K562 (cell line): ENCODE data around the gene DBI. TPM values are rescaled to one million over a fixed set of nuclear protein-coding genes. Genes with fewer than 3 reads are reported as not detected.

Experiments
- ATAC-seq: fragments of 200-7000 bp; cut with Tn5 transposase; 3 replicates; pipeline ENCODE4 v1.9.1; 2020; ENCODE audit warnings: moderate library complexity
- BruUV-seq: library from RNA; stranded (reverse); fragments of 400-500 nt; replicated peaks from 2 replicates; lab custom pipeline; 2021; lab: Mats Ljungman, UMichigan
- CTCF ChIA-PET: fragments of 300-600 bp; formaldehyde crosslinking; extraction: SDS; loops from one replicate; lab custom pipeline; 2021; ENCODE audit warnings: low intra/inter-chr PET ratio; lab: Yijun Ruan, JAX
- POLR2A ChIA-PET: fragments of 300-600, 350-650 bp; sonication (Branson Sonifier 250); formaldehyde crosslinking; extraction: SDS; loops from one replicate; lab custom pipeline; 2021; ENCODE audit warnings: antibody characterized with exemption, inconsistent platforms; lab: Yijun Ruan, JAX
- DNase-seq, 4 experiments: peaks; one replicate each; pipeline versions ENCODE4 v3.0.0 to v3.0.0-alpha.2; 2011 to 2018; ENCODE audit warnings: low spot score in 3 of 4, mixed read lengths in 3 of 4; ENCODE audit errors: extremely low read depth in 1 of 4
- FAIRE-seq: peaks from 2 replicates; lab custom pipeline; 2011; peaks lifted over from hg19 to GRCh38; lab: Jason Lieb, UNC
- H2AFZ ChIP-seq: 2 replicates; pipeline ENCODE4 v1.6.0; 2011; ENCODE audit warnings: low read depth, low read length, control low read depth, inconsistent platforms
- H3K27ac ChIP-seq: fragments of 200-600 bp; 3 replicates; pipeline ENCODE4 v1.8.0; 2011; ENCODE audit warnings: low read depth, mild to moderate bottlenecking, control low read depth, inconsistent platforms, low read length, moderate library complexity, mixed read lengths; ENCODE audit errors: extremely low read depth
- H3K27me3 ChIP-seq, 2 experiments: fragments of 300-600 bp in 1 of 2; 2 replicates in 1 of 2; 3 replicates in 1 of 2; pipeline versions ENCODE4 v1.6.0 to v1.8.0; 2011; ENCODE audit warnings: inconsistent platforms in 2 of 2, low read length in 2 of 2, mild to moderate bottlenecking in 1 of 2, mixed read lengths in 1 of 2, moderate library complexity in 1 of 2; ENCODE audit not compliant: control insufficient read depth in 2 of 2, insufficient read depth in 2 of 2
- H3K36me3 ChIP-seq: fragments of 300-600 bp; 3 replicates; pipeline ENCODE4 v1.8.0; 2011; ENCODE audit warnings: mild to moderate bottlenecking, low read length, inconsistent platforms; ENCODE audit not compliant: control insufficient read depth, insufficient read depth
- H3K4me1 ChIP-seq, 2 experiments: fragments of 200-600 bp in 1 of 2; replicated peaks in 1 of 2; 2 replicates in 1 of 2; 3 replicates in 1 of 2; pipeline versions ENCODE4 v1.5.1 to v1.8.0; 2011; ENCODE audit warnings: inconsistent platforms in 2 of 2, low read length in 2 of 2, mild to moderate bottlenecking in 1 of 2, mixed read lengths in 1 of 2, moderate library complexity in 1 of 2; ENCODE audit not compliant: control insufficient read depth in 2 of 2, insufficient read depth in 2 of 2
- H3K4me2 ChIP-seq: 2 replicates; pipeline ENCODE4 v1.6.1; 2011; ENCODE audit warnings: low read length, control low read depth, inconsistent platforms, mixed read lengths; ENCODE audit not compliant: insufficient read depth
- H3K4me3 ChIP-seq: fragments of 200-600 bp; sonication (generic), shearing (Covaris generic); 2 replicates; pipeline ENCODE4 v1.5.1; 2016; ENCODE audit warnings: control low read depth, inconsistent platforms
- H3K79me2 ChIP-seq: fragments of 200-600 bp; 3 replicates; pipeline ENCODE4 v1.8.0; 2011; ENCODE audit warnings: low read length, inconsistent platforms; ENCODE audit not compliant: control insufficient read depth, insufficient read depth
- H3K9ac ChIP-seq, 2 experiments: 2 replicates each; pipeline versions ENCODE4 v1.6.0 to v1.6.1; 2011; ENCODE audit warnings: low read depth in 2 of 2, low read length in 2 of 2, control low read depth in 1 of 2, inconsistent platforms in 1 of 2, mild to moderate bottlenecking in 1 of 2, mixed read lengths in 1 of 2; ENCODE audit not compliant: insufficient read depth in 1 of 2
- H3K9me1 ChIP-seq: one replicate; pipeline ENCODE4 v1.6.0; 2011; ENCODE audit warnings: inconsistent platforms, mild to moderate bottlenecking, low read length, moderate library complexity; ENCODE audit not compliant: control insufficient read depth, insufficient read depth
- H3K9me3 ChIP-seq: replicated peaks from 2 replicates; pipeline ENCODE4 v1.5.1; 2011; ENCODE audit warnings: low read depth, low read length, inconsistent platforms; ENCODE audit not compliant: control insufficient read depth, insufficient read depth
- H4K20me1 ChIP-seq: replicated peaks from 2 replicates; pipeline ENCODE4 v1.6.1; 2011; ENCODE audit warnings: low read length, inconsistent platforms, mixed read lengths; ENCODE audit not compliant: control insufficient read depth, insufficient read depth
- GABPA ChIP-seq: fragments of 200-800 bp; sonication (Bioruptor generic); conservative IDR thresholded peaks from 2 replicates; pipeline ENCODE4 v1.6.1; 2016; ENCODE audit warnings: low read depth, missing genetic modification characterization, missing compliant biosample characterization
- HDAC2 ChIP-seq: fragments of 450-650 bp; IDR thresholded peaks from 2 replicates; pipeline ENCODE4 v1.6.1; 2016; ENCODE audit warnings: mild to moderate bottlenecking
- HNRNPK ChIP-seq: fragments of 200-400 bp; formaldehyde crosslinking; IDR thresholded peaks from one replicate; pipeline ENCODE4 v1.6.1; 2018; ENCODE audit warnings: mild to moderate bottlenecking, low read depth, low read length; ENCODE audit not compliant: poor library complexity, severe bottlenecking
- KDM5B ChIP-seq: fragments of 200-600 bp; sonication (generic); IDR thresholded peaks from 2 replicates; pipeline ENCODE4 v1.6.1; 2012; ENCODE audit warnings: low read depth, mild to moderate bottlenecking, moderate library complexity, low read length, control low read depth, inconsistent platforms; ENCODE audit not compliant: insufficient replicate concordance
- KLF16 ChIP-seq: IDR thresholded peaks from 2 replicates; pipeline ENCODE4 v1.6.1; 2016; ENCODE audit warnings: antibody characterized with exemption
- NFATC3 ChIP-seq: fragments of 450-650 bp; IDR thresholded peaks from 2 replicates; pipeline ENCODE4 v1.6.1; 2017; ENCODE audit warnings: mild to moderate bottlenecking
- PURB ChIP-seq: sonication (generic); formaldehyde crosslinking; IDR thresholded peaks from 2 replicates; pipeline ENCODE4 v1.9.0; 2021; ENCODE audit warnings: low read depth, mild to moderate bottlenecking, missing genetic modification reagents
- RB1 ChIP-seq: fragments of 450-650 bp; IDR thresholded peaks from 2 replicates; pipeline ENCODE4 v1.6.1; 2017; ENCODE audit warnings: low read depth, mild to moderate bottlenecking
- RBM17 ChIP-seq: fragments of 200-400 bp; formaldehyde crosslinking; IDR thresholded peaks from 2 replicates; pipeline ENCODE4 v1.6.1; 2017; ENCODE audit warnings: low read depth, mild to moderate bottlenecking, low read length, borderline replicate concordance
- SMAD1 ChIP-seq: fragments of 150-350 bp; IDR thresholded peaks from 2 replicates; pipeline ENCODE4 v1.6.1; 2014; ENCODE audit warnings: low read length, low read depth; ENCODE audit not compliant: partially characterized antibody
- SNIP1 ChIP-seq: fragments of 450-650 bp; IDR thresholded peaks from 2 replicates; pipeline ENCODE4 v1.7.1; 2017; ENCODE audit warnings: low read depth, mild to moderate bottlenecking
- TEAD2 ChIP-seq: fragments of 450-650 bp; IDR thresholded peaks from 2 replicates; pipeline ENCODE4 v1.6.1; 2016; ENCODE audit warnings: missing genetic modification characterization, control low read depth, missing compliant biosample characterization
- WGBS: fragments of 100-300 bp; shearing (Covaris generic); methylation state at CpG from one replicate; pipeline ENCODE4 v1.1.6; 2016; ENCODE audit warnings: low coverage, mixed read lengths; ENCODE audit not compliant: insufficient coverage; ENCODE audit errors: missing lambda C conversion rate; 5-methylcytosine and 5-hydroxymethylcytosine counted together
- in situ Hi-C: fragments of 300-500 bp; cut with MboI; formaldehyde crosslinking; loops from 4 replicates; pipeline ENCODE4 v1.15.0; 2018; ENCODE audit warnings: inconsistent platforms, mixed read lengths
- intact Hi-C: fragments of 100-400 bp; cut with micrococcal nuclease; formaldehyde crosslinking; loops from 2 replicates; pipeline ENCODE4 v1.14.2; 2022
- polyA plus RNA-seq, 8 experiments: library from polyadenylated mRNA; depleted of rRNA in 4 of 8; stranded (reverse) in 5 of 8; unstranded in 3 of 8; fragments of >200 nt; fragmentation: Nextera tagmentation in 2 of 8; fragmentation: Illumina TruSeq in 1 of 8; extraction: Ambion mirVana in 2 of 8; extraction: Trizol in 1 of 8; gene quantifications; 2 replicates each; pipeline versions ENCODE4 v1.2.1 to v1.2.3, GENCODE V29; 2011 to 2014; ENCODE audit warnings: inconsistent platforms in 1 of 8, missing spikeins in 1 of 8
- total RNA-seq, 7 experiments: library from RNA; depleted of rRNA in 6 of 7; stranded (reverse); fragments of >200 nt in 6 of 7; fragmentation: Illumina TruSeq in 2 of 7; extraction: Trizol in 2 of 7; gene quantifications; 2 replicates each; pipeline versions ENCODE4 v1.2.1 to v1.2.3, GENCODE V29; 2011 to 2021; ENCODE audit warnings: low replicate concordance in 1 of 7
- TF ChIP-seq, protein P1 (sequence below): sonication (generic); formaldehyde crosslinking; IDR thresholded peaks from 2 replicates; pipeline ENCODE4 v1.5.0; 2020; ENCODE audit warnings: missing genetic modification reagents
- TF ChIP-seq, protein P2 (sequence below), 2 experiments: fragments of 450-650 bp; IDR thresholded peaks; 2 replicates each; pipeline ENCODE4 v1.6.1; 2018; ENCODE audit warnings: mild to moderate bottlenecking in 2 of 2, low read depth in 1 of 2; ENCODE audit not compliant: partially characterized antibody in 2 of 2
- TF ChIP-seq, protein P3 (sequence below): fragments of 450-650 bp; formaldehyde crosslinking; IDR thresholded peaks from 2 replicates; pipeline ENCODE4 v1.4.0; 2020; ENCODE audit warnings: mild to moderate bottlenecking

DBI gene
- total and polyA plus RNA-seq, 9 of the 15 experiments (the other 6 are each of a cell fraction or from before 2014, with no cell fraction given), result 55.8 to 443 (median 194) TPM

DNA sequence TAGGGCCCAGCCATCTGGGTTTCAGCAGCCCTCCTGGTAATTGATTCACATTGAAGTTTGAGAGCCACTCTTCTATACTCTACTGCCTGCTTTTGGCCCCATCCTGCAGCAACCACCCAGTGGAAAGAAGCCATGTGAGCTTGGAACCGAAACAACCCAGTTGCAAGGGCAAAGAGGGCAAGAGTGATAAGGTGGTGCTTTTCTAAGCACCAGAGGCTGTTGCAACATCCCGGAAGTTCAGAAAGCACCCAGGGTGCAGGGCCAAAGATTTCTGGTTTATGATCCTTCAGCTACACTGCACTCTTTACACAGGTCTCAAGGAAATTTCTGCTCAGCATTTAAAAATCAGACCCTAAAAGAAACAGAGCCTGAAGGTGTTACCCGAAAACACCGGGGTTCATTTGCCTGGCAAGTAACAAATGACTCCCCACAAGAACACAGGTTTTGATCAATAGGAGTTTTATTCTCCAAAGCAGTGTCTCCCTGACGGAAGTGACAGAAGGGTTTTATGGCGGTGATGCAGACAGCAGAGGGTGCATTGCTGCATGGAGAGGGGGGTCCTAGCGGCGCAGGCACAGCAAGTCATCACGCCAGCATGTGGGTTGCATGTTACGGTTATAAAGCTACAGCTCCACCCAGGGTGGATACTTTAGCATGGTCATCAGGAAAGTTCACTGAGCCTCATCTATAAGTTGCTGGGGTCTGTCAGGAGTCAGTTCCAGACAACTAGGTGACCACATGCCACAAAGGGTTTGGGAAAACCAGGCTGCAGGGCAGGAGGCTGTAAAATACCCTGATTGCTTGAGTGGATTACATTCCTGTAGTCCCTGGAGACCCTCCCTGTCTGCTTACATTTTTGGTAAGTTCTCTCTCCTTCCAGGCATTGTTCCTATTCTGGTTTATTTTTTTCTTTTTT is 36.1 kb downstream of the DBI start:
- Histone ChIP-seq H3K27me3 (peaks cover 10 to 52% of the 10 kb centered on the region in 2 experiments), H3K4me3 (no peak overlapping the region), H3K27ac (no peak overlapping the region), H3K4me2 (no peak overlapping the region), H3K9me3 (no peaks in the 10 kb centered on the region), H4K20me1 (no peaks in the 10 kb centered on the region), H2AFZ (no peak overlapping the region), H3K79me2 (no peaks in the 10 kb centered on the region), H3K4me1 (no peaks in the 10 kb centered on the region; a peak in 1 of 5 replicates), H3K9ac (no peak overlapping the region), H3K36me3 (no peaks in the 10 kb centered on the region), H3K9me1 (no peaks in the 10 kb centered on the region)
- DNase-seq, result no peak
- FAIRE-seq, result no peak
- no TSS peak for BruUV-seq
- ChIA-PET CTCF (no interaction called here), POLR2A (interaction anchor here (0.7 kb wide), 1 partner anchor 43 kb away, joined by 4 read pairs; no protein-coding TSS in a partner anchor)
- WGBS, result 2% methylated on average over 10 of the region's 10 CpGs
- in situ Hi-C loops, result loop anchor here (10.0 kb wide), 1 partner anchor 262 kb away; no protein-coding TSS in a partner anchor
- intact Hi-C loops, result loop anchor here (5.0 kb wide), 1 partner anchor 91 kb away; no protein-coding TSS in a partner anchor
- no peak for ATAC-seq
- no peak for TF ChIP-seq KLF16
- no peak for TF ChIP-seq PURB (CRISPR knock-in tag)
- no peak for TF ChIP-seq RB1
- TF ChIP-seq GABPA, result peak; percentile 65
- TF ChIP-seq HNRNPK, result no peak
- no peak for TF ChIP-seq SMAD1
- TF ChIP-seq, protein P1, sequence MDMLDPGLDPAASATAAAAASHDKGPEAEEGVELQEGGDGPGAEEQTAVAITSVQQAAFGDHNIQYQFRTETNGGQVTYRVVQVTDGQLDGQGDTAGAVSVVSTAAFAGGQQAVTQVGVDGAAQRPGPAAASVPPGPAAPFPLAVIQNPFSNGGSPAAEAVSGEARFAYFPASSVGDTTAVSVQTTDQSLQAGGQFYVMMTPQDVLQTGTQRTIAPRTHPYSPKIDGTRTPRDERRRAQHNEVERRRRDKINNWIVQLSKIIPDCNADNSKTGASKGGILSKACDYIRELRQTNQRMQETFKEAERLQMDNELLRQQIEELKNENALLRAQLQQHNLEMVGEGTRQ, result no peak
- no peak for TF ChIP-seq TEAD2 (tag)
- no peak for TF ChIP-seq SNIP1
- no peak for TF ChIP-seq NFATC3
- TF ChIP-seq, protein P2, sequence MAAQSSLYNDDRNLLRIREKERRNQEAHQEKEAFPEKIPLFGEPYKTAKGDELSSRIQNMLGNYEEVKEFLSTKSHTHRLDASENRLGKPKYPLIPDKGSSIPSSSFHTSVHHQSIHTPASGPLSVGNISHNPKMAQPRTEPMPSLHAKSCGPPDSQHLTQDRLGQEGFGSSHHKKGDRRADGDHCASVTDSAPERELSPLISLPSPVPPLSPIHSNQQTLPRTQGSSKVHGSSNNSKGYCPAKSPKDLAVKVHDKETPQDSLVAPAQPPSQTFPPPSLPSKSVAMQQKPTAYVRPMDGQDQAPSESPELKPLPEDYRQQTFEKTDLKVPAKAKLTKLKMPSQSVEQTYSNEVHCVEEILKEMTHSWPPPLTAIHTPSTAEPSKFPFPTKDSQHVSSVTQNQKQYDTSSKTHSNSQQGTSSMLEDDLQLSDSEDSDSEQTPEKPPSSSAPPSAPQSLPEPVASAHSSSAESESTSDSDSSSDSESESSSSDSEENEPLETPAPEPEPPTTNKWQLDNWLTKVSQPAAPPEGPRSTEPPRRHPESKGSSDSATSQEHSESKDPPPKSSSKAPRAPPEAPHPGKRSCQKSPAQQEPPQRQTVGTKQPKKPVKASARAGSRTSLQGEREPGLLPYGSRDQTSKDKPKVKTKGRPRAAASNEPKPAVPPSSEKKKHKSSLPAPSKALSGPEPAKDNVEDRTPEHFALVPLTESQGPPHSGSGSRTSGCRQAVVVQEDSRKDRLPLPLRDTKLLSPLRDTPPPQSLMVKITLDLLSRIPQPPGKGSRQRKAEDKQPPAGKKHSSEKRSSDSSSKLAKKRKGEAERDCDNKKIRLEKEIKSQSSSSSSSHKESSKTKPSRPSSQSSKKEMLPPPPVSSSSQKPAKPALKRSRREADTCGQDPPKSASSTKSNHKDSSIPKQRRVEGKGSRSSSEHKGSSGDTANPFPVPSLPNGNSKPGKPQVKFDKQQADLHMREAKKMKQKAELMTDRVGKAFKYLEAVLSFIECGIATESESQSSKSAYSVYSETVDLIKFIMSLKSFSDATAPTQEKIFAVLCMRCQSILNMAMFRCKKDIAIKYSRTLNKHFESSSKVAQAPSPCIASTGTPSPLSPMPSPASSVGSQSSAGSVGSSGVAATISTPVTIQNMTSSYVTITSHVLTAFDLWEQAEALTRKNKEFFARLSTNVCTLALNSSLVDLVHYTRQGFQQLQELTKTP (IDR thresholded peaks at IDR 0.05; ENCODE audit: low read depth in 1 of 2, partially characterized antibody in 2 of 2), result no peak
- no peak for TF ChIP-seq HDAC2
- no peak for TF ChIP-seq KDM5B
- TF ChIP-seq RBM17, result no peak
- TF ChIP-seq, protein P3, sequence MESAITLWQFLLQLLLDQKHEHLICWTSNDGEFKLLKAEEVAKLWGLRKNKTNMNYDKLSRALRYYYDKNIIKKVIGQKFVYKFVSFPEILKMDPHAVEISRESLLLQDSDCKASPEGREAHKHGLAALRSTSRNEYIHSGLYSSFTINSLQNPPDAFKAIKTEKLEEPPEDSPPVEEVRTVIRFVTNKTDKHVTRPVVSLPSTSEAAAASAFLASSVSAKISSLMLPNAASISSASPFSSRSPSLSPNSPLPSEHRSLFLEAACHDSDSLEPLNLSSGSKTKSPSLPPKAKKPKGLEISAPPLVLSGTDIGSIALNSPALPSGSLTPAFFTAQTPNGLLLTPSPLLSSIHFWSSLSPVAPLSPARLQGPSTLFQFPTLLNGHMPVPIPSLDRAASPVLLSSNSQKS (CRISPR knock-in tag), result no peak
